ENCODE results near the gene SIN3A.

DNA sequence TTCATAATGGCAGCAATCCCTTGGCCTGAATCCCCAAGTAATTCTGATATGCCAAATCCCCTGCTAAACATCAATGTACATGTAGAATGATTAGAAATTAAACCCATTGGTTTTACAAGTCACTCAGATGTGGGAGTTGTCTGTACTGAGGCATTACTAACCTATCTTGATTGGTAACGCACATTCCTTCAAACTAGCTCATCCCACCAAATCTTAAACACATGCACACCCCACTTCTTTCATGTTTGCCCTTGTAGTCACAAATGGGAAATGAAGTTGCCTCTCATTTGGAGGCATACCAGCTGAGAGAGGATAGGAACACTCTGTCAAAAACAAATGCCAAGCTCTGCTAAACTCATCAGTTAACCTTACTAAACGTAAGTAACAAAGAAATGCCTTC lies 54.0 kb downstream of the SIN3A start:
- TF ChIP-seq, protein P1, sequence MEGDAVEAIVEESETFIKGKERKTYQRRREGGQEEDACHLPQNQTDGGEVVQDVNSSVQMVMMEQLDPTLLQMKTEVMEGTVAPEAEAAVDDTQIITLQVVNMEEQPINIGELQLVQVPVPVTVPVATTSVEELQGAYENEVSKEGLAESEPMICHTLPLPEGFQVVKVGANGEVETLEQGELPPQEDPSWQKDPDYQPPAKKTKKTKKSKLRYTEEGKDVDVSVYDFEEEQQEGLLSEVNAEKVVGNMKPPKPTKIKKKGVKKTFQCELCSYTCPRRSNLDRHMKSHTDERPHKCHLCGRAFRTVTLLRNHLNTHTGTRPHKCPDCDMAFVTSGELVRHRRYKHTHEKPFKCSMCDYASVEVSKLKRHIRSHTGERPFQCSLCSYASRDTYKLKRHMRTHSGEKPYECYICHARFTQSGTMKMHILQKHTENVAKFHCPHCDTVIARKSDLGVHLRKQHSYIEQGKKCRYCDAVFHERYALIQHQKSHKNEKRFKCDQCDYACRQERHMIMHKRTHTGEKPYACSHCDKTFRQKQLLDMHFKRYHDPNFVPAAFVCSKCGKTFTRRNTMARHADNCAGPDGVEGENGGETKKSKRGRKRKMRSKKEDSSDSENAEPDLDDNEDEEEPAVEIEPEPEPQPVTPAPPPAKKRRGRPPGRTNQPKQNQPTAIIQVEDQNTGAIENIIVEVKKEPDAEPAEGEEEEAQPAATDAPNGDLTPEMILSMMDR (conservative IDR thresholded peaks at IDR 0.05; ENCODE audit: low read length), result no peak
- TF ChIP-seq EZH2phosphoT487 (IDR thresholded peaks at IDR 0.05; ENCODE audit: borderline replicate concordance, low read depth, low read length), result no peak

All from OCI-LY7 (cell line).